CD14-positive monocyte (primary cell): ENCODE data around the gene NTM. TPM values are rescaled to one million over a fixed set of nuclear protein-coding genes. Genes with fewer than 3 reads are reported as not detected.

Experiments
- DNase-seq, 3 donors: peaks; one replicate each; pipeline ENCODE4 v3.0.0-alpha.2; 2011 to 2022
- H2AFZ ChIP-seq: 2 replicates; pipeline ENCODE4 v1.6.0; 2012; ENCODE audit warnings: mild to moderate bottlenecking, low read depth, low read length, inconsistent platforms; ENCODE audit not compliant: insufficient read depth, poor library complexity, severe bottlenecking
- H3K27ac ChIP-seq, 2 donors: 1 replicate in 1 of 2; 2 replicates in 1 of 2; pipeline ENCODE4 v1.5.1; 2012 to 2013; ENCODE audit warnings: low read length in 2 of 2, control low read depth in 1 of 2, inconsistent platforms in 1 of 2, low read depth in 1 of 2, mild to moderate bottlenecking in 1 of 2
- H3K27me3 ChIP-seq, 2 donors: one replicate each; pipeline versions ENCODE4 v1.6.0 to v1.6.1; 2011 to 2013; ENCODE audit warnings: low read length in 2 of 2; ENCODE audit not compliant: control insufficient read depth in 2 of 2, insufficient read depth in 2 of 2
- H3K36me3 ChIP-seq, 2 donors: replicated peaks in 1 of 2; 1 replicate in 1 of 2; 2 replicates in 1 of 2; pipeline versions ENCODE4 v1.5.1 to v1.6.1; 2012 to 2013; ENCODE audit warnings: low read length in 2 of 2, control low read depth in 1 of 2, inconsistent platforms in 1 of 2, mild to moderate bottlenecking in 1 of 2; ENCODE audit not compliant: insufficient read depth in 2 of 2, control insufficient read depth in 1 of 2
- H3K4me1 ChIP-seq, 2 donors: 1 replicate in 1 of 2; 2 replicates in 1 of 2; pipeline versions ENCODE4 v1.5.1 to v1.6.1; 2012 to 2013; ENCODE audit warnings: low read length in 2 of 2, control low read depth in 1 of 2, inconsistent platforms in 1 of 2, mild to moderate bottlenecking in 1 of 2, moderate library complexity in 1 of 2; ENCODE audit not compliant: insufficient read depth in 2 of 2, control insufficient read depth in 1 of 2
- H3K4me2 ChIP-seq: replicated peaks from 2 replicates; pipeline ENCODE3; 2012; ENCODE audit warnings: low read length, moderate library complexity, mild to moderate bottlenecking; ENCODE audit not compliant: poor library complexity, severe bottlenecking; ENCODE audit errors: extremely low read depth
- H3K4me3 ChIP-seq, 3 experiments: fragments of 200-600 bp in 1 of 3; sonication (generic) in 1 of 3; replicated peaks in 1 of 3; 1 replicate in 2 of 3; 2 replicates in 1 of 3; pipeline ENCODE4 v1.5.1; 2011 to 2013; ENCODE audit warnings: low read length in 3 of 3, mild to moderate bottlenecking in 3 of 3, control low read depth in 2 of 3, low read depth in 2 of 3, inconsistent platforms in 1 of 3, moderate library complexity in 1 of 3
- H3K79me2 ChIP-seq: 2 replicates; pipeline ENCODE4 v1.6.0; 2012; ENCODE audit warnings: mild to moderate bottlenecking, control low read depth, inconsistent platforms, low read length, moderate library complexity; ENCODE audit not compliant: insufficient read depth
- H3K9ac ChIP-seq: 2 replicates; pipeline ENCODE4 v1.6.0; 2017; ENCODE audit warnings: low read length, mild to moderate bottlenecking; ENCODE audit not compliant: insufficient read depth, poor library complexity, severe bottlenecking
- H3K9me3 ChIP-seq, 2 donors: replicated peaks in 1 of 2; 1 replicate in 1 of 2; 2 replicates in 1 of 2; pipeline versions ENCODE4 v1.5.1 to v1.6.1; 2012 to 2013; ENCODE audit warnings: low read length in 2 of 2, control low read depth in 1 of 2; ENCODE audit not compliant: control insufficient read depth in 1 of 2, insufficient read depth in 1 of 2
- H4K20me1 ChIP-seq: 2 replicates; pipeline ENCODE4 v1.6.0; 2012; ENCODE audit warnings: mild to moderate bottlenecking, low read length, control low read depth, moderate library complexity; ENCODE audit not compliant: insufficient read depth
- H3K27ac Mint-ChIP-seq, 7 donors: one replicate each; pipeline ENCODE4 v1.8.0; 2020; ENCODE audit warnings: mild to moderate bottlenecking in 7 of 7, mixed read lengths in 7 of 7, moderate library complexity in 6 of 7, inconsistent platforms in 2 of 7
- H3K27me3 Mint-ChIP-seq, 3 donors: one replicate each; pipeline ENCODE4 v1.8.0; 2021 to 2022; ENCODE audit warnings: low read depth in 3 of 3, mild to moderate bottlenecking in 3 of 3, mixed read lengths in 3 of 3, moderate library complexity in 3 of 3, inconsistent platforms in 1 of 3
- H3K36me3 Mint-ChIP-seq, 2 donors: one replicate each; pipeline ENCODE4 v1.8.0; 2020; ENCODE audit warnings: mixed read lengths in 2 of 2, inconsistent platforms in 1 of 2, mild to moderate bottlenecking in 1 of 2
- H3K4me1 Mint-ChIP-seq: one replicate; pipeline ENCODE4 v1.8.0; 2020; ENCODE audit warnings: mild to moderate bottlenecking, mixed read lengths
- H3K4me3 Mint-ChIP-seq, 2 donors: one replicate each; pipeline ENCODE4 v1.8.0; 2020; ENCODE audit warnings: mild to moderate bottlenecking in 2 of 2, mixed read lengths in 2 of 2, moderate library complexity in 1 of 2
- H3K9me3 Mint-ChIP-seq, 7 donors: one replicate each; pipeline ENCODE4 v1.8.0; 2020 to 2022; ENCODE audit warnings: mixed read lengths in 7 of 7, mild to moderate bottlenecking in 6 of 7, moderate library complexity in 6 of 7, inconsistent platforms in 2 of 7
- CTCF ChIP-seq: fragments of 200-600 bp; IDR thresholded peaks from one replicate; pipeline ENCODE4 v1.8.0; 2022; ENCODE audit warnings: antibody characterized with exemption, mild to moderate bottlenecking
- WGBS: methylation state at CpG from one replicate; pipeline ENCODE4 v1.1.5; 2013; ENCODE audit warnings: missing lambda C conversion rate; ENCODE audit not compliant: insufficient coverage; 5-methylcytosine and 5-hydroxymethylcytosine counted together
- intact Hi-C, 2 donors: fragments of 100-400 bp; cut with micrococcal nuclease; formaldehyde crosslinking; loops; one replicate each; pipeline versions ENCODE4 v1.15.0 to v1.15.1; 2023
- polyA plus RNA-seq, 3 donors: library from polyadenylated mRNA; depleted of rRNA in 1 of 3; unstranded in 2 of 3; stranded (reverse) in 1 of 3; fragments of 300-500 nt in 2 of 3; fragments of >200 nt in 1 of 3; fragmentation: Illumina TruSeq in 2 of 3; gene quantifications; 1 replicate in 2 of 3; 2 replicates in 1 of 3; pipeline ENCODE4 v1.2.3, GENCODE V29; 2012 to 2021

NTM gene
- polyA plus RNA-seq, 3 donors: not detected

GRCh38 chr11:132284611-132285010, 914.2 kb downstream of the NTM start:
- Histone ChIP-seq H3K79me2 (no peaks in the 10 kb centered on the region), H4K20me1 (no peaks in the 10 kb centered on the region), H3K4me1 (no peaks in the 10 kb centered on the region), H3K36me3 (no peaks in the 10 kb centered on the region), H3K27ac (no peak overlapping the region), H3K4me3 (no peak overlapping the region), H2AFZ (no peak overlapping the region), H3K4me2 (no peak overlapping the region), H3K9me3 (no peaks in the 10 kb centered on the region), H3K9ac (no peak overlapping the region), H3K27me3 (peaks cover 0 to 1% of the 10 kb centered on the region in 2 donors)
- Mint-ChIP-seq H3K36me3 (no peaks in the 10 kb centered on the region), H3K9me3 (peaks cover 0 to 5% (median 0%) of the 10 kb centered on the region in 7 donors), H3K27me3 (peaks cover 3 to 4% (median 4%) of the 10 kb centered on the region in 3 donors), H3K4me3 (no peak overlapping the region), H3K4me1 (no peaks in the 10 kb centered on the region), H3K27ac (no peak overlapping the region)
- WGBS: 96% methylated on average over 4 of the region's 11 CpGs
- no peak for DNase-seq
- intact Hi-C loops: no loop called here
- TF ChIP-seq CTCF: no peak

GRCh38 chr11:132285631-132286030, 915.2 kb downstream of the NTM start:
- intact Hi-C loops: no loop called here
- Histone ChIP-seq H3K4me2 (no peak overlapping the region), H3K4me1 (no peaks in the 10 kb centered on the region), H2AFZ (no peak overlapping the region), H3K27ac (no peak overlapping the region), H3K36me3 (no peaks in the 10 kb centered on the region), H3K27me3 (peaks cover 0 to 2% of the 10 kb centered on the region in 2 donors), H3K79me2 (no peaks in the 10 kb centered on the region), H4K20me1 (no peaks in the 10 kb centered on the region), H3K9me3 (no peaks in the 10 kb centered on the region), H3K4me3 (no peak overlapping the region), H3K9ac (no peak overlapping the region)
- Mint-ChIP-seq H3K9me3 (peaks cover 0 to 3% (median 0%) of the 10 kb centered on the region in 7 donors), H3K27me3 (peaks cover 3 to 4% (median 4%) of the 10 kb centered on the region in 3 donors), H3K4me3 (no peak overlapping the region), H3K4me1 (no peaks in the 10 kb centered on the region), H3K36me3 (no peaks in the 10 kb centered on the region), H3K27ac (no peak overlapping the region)
- DNase-seq: no peak
- WGBS: 92% methylated on average over 4 of the region's 4 CpGs
- TF ChIP-seq CTCF: no peak
